Activated CD4-positive, CD25-positive, alpha-beta regulatory T cell (primary cell): ENCODE results near the gene ANAPC2.

Source experiments
- DNase-seq, 4 experiments: peaks; one replicate each; lab custom pipeline; 2025; lab: John Stamatoyannopoulos, UW

Gene ANAPC2

DNA sequence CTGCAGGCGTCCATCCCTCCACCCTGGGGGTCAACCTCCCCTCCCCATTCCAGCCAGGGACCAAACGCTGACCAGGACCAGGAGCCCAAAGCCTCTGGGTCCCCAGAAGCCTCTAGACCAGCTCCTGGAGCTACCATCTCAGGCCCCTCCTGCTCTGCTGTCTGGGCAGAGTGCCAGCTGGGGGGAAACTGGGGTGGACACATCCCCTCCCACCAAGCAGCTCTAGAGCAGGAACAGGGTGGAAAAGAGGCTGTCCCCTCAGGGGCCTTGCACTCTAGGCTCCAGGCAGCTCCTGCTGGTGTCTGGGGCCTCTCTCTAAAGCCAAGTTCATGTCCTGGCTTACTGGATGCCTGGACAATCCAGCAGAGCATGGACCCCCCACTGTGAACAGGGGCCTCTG is 4.5 kb upstream of the ANAPC2 start:
- no peak for DNase-seq

DNA sequence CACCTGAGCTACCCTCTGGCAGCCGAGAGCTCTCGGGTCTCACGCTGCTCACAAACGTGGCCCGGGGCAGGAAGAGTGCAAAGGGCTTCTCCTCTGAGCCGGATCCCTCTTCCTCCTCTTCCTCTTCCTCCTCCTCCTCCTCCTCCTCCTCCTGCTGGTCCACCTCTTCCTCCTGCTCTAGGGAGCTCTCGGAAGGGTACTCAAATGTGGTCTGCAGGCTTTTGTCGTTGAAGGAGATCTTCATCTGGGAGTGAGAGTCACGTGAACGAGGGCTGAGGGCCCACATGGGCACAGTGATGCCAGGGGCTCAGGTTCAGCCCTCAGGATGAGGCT is 4.1 kb upstream of the ANAPC2 start:
- no peak for DNase-seq

DNA sequence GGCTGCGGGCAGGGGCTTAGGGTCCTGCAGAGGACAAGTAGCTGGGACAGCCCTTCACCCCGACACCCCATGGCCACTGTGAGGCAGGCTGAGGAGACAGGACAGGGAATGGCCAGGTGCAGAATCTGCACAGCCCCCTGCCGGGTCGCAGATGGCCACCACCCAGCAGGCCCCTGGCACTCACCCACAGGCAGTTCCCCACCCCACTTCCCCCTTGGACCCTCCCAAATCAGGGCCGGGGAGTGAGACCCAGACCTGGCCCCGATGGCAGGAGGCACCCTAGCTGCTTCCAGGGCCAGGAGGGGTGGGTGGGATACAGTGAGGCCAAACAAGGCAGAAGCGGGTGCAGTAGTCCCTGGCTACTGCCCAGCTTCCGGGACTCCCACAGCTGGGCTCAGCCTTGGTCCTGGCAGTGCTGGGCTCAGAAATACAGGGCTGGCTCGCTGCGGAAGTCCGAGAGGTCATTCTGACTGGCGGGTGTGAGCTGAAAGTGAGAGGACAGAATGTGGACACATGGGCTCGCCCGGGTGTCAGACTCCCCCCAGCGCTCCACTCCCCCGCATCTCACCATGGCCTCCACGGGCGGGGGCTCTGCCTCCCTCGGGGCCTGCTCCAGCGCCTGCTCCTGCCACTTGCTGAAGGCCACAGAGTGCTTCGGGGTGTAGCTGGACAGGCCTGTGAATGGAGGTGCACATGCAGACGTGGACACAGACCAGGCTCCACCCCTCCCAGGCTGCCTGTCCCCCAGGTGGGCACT is 3.5 kb upstream of the ANAPC2 start:
- no peak for DNase-seq

DNA sequence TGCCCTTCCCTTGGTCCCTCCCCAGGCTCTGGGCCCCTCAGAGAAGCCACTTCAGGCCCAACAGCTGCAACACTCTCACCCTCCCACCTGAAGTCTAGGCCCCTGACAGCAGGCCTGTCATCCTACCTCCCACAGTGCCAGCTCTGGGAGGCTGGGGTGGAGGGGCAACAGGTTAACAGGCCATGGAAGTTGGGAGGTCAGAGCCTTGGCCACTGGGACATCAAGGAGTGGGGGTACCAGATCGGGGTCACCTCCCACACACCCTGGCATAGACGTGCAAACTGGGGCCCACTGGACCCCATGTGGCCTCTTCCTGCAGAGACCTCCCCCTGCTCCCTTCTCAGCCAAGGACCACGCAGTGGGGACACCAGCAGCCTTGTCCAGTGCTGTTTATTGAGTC is 2.9 kb upstream of the ANAPC2 start:
- DNase-seq = no peak

DNA sequence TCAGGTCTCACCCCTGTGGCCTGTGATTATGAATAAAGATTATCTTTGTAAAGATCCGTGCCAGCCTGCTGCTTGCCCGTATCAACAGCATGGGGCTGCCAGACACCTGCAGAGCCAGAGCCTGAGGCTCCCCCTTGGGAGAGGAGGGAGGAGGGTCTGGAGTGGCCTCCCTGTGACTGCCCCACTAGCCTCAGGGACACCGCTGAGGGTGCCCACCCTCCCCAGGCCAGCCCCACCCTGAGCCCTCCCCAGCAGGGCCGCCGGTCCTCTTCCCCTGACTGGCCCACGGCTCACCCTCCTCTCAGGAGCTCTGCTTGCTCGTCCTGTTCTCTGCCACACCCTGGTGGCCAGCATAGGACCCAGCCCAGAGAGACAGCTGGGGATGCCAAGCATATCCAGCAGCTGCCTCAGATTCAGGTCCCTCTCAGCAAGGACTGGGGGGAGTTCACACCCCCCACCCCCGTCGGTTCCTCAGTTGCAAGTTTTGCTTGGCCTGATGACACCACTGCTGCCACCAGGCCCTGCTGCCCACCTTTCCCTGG is 2.0 kb upstream of the ANAPC2 start:
- DNase-seq = no peak

DNA sequence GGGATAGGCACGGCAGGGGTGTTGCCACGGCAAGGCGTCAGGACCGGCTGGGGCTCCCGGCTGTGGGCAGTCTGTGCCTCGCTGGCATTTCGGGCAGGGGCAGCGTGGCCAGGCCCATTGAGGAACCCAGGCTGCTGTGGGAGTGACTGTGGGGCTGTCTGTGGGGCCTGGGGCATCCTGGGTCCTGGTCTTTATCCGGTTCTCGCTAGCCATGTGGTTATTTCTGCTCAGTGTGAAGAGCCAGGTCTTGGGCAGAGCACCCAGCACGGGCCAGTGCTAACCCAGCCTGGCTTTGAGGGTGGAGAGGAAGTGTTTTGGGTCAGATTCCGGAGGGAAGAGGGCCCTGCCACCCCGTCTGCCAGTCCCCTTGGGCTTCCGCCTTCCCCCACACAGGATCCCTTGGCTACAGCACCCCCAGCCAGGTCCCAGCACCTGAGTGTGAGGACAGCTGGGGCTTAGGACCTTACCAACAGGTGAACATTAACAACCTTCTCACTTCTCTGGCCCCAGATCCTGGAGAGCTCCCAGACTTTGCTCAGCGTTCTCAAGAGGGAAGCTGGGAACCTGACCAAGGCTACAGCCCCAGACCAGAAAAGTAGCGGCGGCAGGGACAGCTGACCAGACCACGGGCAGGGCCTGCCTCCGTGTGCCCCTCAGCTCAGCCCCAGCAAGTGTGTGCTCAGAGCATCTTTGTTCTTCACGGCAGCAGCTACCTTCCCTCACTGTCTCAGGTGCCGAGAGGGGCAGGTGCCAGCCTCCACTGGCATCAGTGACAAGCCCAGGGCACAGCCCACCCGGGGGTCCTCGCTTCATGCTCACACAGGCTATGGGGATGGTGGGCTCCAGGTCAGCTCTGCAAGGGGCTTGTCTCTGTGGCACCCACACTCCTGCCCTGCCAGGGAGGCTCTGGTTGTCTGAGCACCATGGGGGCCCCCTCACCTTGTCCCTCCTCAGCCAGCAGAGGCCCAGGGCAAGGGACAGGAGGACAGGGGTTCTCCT is 1.2 kb upstream of the ANAPC2 start:
- DNase-seq = no peak

DNA sequence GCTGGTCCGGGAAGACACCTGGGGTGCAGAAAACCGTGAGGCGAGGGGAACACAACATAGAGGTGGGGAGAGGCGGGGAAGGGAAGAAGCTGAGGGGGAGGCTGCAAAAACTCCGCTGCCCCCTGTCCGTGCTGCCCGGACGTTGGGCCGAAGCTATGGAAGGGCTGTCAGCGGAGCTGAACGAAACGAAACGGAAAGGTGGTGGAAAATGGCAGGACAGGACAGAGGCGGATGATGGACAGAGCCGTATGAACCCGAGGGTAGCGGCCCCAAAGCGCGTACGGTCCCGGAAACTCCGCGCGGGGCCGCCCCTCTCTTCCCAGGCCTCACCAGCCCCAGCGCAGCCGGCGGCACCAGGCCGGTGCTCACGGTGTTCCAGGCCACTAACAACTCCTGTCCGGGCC is 272 bp downstream of the ANAPC2 start:
- no peak for DNase-seq

DNA sequence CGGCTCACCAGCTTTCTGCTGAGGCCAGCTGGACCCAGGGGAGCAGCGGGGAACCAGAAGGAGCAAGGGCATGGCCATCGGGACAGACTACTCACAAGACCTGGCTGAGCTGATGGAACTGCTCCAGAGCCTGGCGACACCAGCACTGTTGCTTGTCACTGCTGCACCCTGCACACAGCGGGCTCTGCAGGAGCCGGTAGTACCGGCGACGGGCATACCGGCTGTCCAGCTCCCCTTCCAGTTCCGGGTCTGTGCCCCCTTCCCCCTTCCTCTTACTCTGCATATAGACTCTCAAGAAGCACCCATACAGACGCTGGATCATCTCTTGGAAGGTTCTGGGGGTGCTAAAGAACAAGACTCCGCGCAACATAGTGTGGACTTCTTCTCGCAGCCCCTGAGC is 974 bp downstream of the ANAPC2 start:
- no peak for DNase-seq

DNA sequence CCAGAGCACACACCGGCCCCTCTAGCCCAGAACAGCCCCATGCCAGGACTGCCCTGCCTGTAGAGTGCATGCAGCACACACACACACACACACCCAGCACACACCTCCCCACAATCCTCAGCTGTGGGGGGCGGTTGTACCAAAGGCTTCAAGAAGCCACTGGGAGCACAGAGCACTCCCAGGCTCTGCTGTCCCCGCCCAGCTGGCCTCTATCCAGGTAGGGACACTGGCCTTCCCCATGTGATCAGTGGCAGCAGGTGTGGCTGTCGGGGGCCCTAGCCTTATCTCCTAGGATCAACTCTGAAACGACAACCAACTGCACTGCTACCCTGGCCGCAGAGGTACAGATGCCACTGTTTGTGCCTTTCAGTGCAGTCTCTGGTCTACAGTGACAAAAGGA is 2.0 kb downstream of the ANAPC2 start:
- no peak for DNase-seq

DNA sequence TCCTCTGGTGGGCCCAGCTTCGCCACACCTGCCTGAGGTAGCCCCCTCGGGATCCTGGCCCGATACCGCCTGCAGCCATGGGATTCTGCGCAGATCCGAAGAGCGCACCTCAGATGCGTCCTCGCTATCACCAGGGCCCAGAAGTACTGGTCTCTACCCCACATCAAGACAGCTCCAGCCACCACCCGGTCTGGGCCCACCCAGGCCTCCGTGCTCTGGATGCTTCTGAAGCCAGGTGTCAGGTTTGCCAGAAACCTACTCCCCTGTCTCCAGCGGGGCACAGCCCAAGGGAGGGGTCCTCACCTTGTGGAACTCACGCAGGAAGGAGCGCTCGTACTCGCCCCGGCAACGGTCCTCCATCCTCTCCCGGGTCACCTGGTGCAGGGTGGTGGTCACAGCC is 2.4 kb downstream of the ANAPC2 start:
- no peak for DNase-seq

DNA sequence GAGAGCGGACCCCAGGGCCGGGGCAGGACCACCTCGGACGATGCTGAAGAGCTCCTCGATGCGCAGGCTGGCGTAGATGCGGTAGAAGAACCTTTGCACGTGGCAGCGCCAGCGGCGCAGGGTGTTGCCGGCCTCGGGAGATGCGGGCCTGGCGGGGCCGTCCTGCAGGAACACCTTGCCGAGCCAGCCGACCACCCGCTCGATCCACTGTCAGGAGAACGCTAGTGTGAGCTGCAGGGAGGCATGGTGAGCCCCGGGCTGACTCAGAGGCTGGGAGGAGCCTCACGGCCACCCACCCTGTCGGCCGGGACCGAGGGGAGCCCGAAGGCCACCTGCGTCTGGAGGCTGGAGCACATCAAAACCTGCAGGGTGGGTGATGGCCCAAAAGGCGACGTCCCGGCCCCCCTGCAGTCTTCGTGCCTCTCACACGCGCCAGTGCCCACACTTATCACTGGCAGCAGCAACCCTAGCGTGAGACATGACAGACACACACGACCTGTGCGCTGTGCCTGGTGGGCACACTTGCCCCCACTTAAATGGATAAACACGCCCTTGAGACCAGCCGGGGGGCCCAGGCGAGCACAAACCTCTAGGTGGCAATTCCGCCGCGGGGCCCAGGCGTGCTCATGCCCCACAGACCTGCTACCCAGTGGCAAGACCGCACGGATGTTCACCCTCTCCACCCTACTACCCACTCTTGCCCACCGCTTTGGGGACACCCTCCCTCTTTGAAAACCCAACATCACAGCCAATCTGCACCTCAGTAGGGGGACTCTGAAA is 3.3 kb downstream of the ANAPC2 start:
- no peak for DNase-seq

DNA sequence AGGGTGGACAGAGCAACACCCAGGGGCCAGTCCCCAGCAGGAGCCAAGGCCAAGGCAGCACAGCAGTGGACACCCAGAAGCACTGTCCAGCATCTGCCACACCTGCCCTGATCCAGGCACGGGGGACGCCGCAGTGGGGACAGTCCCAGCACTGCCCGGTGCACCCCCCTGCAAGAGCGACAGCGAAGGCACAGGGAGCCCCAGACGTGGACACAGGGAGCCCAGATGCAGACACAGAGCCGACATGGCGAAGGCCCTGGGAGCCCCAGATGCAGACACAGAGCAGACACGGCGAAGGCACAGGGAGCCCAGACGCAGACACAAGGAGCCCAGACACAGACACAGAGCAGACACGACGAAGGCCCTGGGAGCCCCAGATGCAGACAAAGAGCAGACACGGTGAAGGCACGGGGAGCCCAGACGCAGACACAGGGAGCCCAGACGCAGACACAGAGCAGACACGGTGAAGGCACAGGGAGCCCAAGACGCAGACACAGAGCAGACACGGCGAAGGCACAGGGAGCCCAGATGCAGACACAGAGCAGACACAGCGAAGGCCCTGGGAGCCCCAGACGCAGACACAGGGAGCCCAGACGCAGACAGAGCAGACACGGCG is 4.3 kb downstream of the ANAPC2 start:
- DNase-seq = no peak

DNA sequence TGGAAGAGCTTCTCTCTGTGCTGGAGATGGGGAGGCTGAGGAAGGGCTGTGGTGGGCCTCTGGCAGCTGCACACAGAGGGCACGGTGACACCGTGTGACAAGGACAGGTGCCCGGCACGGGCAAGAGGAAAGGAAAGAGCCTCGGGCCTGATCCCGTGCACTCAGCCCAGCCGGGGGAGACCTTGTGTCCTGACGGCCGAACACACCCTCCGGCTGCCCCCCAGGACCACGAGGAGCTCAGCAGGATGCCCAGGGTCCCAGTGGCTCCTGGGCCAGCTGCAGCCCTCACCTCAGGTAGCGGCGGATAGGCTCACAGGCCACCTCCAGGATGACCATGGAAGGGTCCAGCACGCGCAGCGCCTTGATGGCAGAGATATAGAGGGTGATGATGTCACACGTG is 5.5 kb downstream of the ANAPC2 start:
- no peak for DNase-seq

DNA sequence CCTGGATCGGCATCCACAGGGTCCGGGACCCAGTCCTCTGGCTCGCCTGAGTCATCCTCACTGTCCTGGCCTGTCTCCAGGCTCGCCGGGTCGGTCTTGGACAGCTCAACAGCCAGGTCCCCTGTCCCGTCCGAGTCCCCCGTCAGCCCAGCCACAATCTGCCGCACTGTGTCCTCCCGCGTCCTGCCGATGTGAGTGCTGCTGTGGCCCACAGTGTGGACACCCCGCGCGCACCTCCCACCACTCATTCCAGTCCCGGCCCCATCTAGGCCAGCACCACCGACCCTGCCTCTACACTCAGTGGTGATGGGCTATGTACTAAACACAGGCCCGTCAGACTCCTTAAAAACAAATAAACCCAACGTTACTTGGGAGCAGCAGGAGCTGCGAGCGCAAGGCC is 6.7 kb downstream of the ANAPC2 start:
- no peak for DNase-seq

DNA sequence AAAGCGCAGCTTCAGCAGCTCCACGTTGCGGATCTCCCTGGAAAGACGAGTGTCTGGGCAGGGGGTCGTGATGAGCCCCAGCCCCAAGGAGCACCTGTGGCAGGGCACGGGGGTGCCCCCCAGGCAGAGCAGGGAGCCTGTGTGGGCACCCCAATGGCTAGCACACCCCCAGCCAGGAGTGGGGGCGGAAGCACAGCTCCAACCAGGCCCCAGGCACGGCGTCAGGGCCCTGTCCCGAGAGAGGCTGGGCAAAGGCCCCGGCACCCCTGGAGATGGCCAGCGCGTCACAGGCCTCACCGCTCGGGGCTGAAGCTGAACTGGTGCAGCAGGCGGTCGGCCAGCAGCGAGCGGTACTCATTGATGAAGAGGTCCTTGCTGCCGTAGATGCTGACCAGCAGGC is 7.9 kb downstream of the ANAPC2 start:
- DNase-seq = no peak

DNA sequence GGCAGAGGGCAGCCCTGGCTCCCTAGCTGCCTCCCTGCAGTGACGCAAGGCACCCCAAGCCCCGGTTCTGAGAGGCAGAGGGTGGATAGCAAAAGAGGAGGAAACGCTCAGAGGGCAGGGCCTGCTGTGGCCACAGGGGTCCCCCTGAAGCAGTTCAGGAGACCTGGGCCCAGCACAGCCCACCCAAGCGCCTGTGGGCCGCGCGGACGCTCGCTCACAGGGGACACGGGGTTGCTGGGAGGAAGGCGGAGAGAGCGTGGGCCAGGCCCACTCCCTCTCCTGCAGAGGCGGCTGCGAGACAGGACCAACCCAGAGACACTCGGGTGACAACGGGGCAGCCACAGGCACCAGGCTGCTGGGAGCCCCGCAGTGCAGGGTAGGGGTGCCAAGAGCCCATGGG is 8.6 kb downstream of the ANAPC2 start:
- DNase-seq = no peak

DNA sequence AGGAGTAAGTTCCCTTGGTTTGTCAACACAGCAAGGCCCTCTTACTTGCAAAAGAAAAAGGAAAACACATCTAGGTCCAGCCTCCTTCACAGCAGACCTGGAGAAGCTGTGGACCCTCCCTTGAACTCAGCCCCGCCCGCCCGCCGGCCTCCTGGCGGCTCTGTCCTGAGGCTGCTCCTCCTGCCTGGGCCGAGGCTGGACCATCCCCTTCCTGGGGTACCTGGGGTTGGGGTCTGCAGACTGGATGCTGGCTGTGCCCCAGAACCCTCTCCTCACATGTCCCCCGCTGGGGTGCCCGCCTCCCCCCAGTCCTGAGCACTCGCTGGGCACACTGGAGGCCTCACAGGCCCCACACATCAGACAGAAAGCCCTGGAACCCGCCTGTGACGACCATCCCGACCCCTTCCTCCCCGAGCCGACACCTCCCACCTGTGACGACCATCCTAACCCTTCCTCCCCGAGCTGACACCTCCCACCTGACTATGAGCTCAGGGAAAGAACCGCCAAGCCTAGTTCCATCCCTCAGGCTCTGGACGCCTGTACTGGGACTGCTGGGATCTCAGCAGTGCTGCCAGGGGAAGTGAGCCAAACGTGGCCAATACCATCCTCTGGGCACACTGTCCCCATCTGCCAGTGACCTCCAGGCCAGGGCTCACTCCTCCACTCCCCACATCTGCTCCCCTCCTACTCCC is 9.3 kb downstream of the ANAPC2 start:
- no peak for DNase-seq

DNA sequence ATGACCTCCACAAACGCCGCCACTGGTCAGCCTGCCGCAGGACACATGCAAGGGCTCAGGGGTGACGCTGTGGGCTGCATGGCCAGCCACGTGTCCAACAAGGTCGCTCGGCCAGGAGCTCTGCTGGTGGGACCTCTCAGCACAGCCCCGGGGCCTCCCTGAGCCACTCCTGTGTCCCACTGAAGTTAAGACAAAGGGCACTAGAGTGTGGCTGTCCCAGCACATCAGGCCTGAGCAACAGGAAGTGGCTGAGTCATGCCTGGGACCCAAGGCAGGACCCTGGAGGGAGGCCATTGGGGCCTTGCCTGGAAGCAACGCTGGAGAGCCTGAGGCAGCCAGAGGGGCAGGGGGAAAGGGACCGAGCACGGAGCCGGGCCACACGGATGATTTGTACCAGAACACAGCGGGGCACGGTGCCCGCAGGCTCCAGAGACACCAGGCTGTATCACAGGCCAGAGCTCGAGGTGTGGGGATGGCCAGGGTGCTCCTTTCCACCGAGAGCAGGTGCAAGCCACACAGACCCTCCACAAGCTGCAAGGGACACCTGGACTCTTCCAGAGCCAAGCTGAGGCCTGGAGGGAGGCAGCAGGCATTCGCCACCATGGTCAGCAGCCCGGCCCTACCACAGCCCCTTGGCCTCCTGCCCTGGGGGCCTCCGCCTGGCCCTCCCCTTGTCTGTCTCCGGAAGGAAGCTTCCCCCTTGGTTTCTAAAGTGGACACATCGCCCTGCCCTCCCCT is 10.0 kb downstream of the ANAPC2 start:
- DNase-seq = no peak

DNA sequence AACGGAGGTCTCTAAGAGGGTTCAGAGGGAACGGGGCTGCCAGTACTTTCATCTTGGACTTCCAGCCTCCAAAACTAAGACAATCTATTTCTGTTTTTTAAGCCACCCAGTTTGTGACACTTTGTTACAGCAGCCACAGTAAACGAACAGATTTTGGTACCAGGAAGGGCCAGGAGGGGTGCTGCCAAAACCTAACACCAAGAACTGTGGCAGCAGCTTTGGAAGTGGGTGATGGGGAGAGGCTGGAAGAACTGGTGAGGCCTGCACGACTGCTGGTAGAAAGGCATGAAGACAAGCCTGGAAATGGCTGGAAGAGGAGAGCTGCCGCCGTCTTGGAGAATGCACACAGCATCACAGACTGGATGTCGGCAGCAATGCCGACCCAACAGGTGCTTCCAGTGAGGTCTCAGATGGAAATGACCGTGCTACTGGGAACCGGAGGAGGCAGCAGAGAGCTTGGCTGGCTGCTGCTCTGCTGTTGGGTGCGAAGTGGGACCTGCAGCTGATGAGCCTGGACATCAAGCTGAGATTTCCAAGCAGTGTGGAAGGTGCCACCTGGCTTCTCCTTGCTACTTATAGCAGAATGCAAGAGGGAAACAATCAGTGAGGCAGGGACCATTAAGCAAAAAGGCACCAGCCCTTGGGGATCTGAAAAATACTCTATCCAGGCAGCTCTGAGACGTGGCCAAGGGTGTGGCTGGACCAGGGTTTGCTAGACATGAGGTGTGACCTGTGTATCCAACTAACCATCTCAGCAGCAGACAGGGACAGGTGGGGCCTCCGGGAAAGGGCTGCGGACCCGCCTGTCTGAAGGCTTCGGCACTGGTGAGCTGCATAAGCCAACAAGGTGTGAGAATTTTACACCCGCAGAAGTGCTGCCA is 11.8 kb downstream of the ANAPC2 start:
- DNase-seq = no peak
